CD14-positive monocyte (primary cell): ENCODE results near the gene NPAS3. TPM values are rescaled to one million over a fixed set of nuclear protein-coding genes. Genes with fewer than 3 reads are reported as not detected.

Experiments
- DNase-seq, 3 donors: peaks; one replicate each; pipeline ENCODE4 v3.0.0-alpha.2; 2011 to 2022
- H2AFZ ChIP-seq: 2 replicates; pipeline ENCODE4 v1.6.0; 2012; ENCODE audit warnings: mild to moderate bottlenecking, low read depth, low read length, inconsistent platforms; ENCODE audit not compliant: insufficient read depth, poor library complexity, severe bottlenecking
- H3K27ac ChIP-seq, 2 donors: 1 replicate in 1 of 2; 2 replicates in 1 of 2; pipeline ENCODE4 v1.5.1; 2012 to 2013; ENCODE audit warnings: low read length in 2 of 2, control low read depth in 1 of 2, inconsistent platforms in 1 of 2, low read depth in 1 of 2, mild to moderate bottlenecking in 1 of 2
- H3K27me3 ChIP-seq, 2 donors: one replicate each; pipeline versions ENCODE4 v1.6.0 to v1.6.1; 2011 to 2013; ENCODE audit warnings: low read length in 2 of 2; ENCODE audit not compliant: control insufficient read depth in 2 of 2, insufficient read depth in 2 of 2
- H3K36me3 ChIP-seq, 2 donors: replicated peaks in 1 of 2; 1 replicate in 1 of 2; 2 replicates in 1 of 2; pipeline versions ENCODE4 v1.5.1 to v1.6.1; 2012 to 2013; ENCODE audit warnings: low read length in 2 of 2, control low read depth in 1 of 2, inconsistent platforms in 1 of 2, mild to moderate bottlenecking in 1 of 2; ENCODE audit not compliant: insufficient read depth in 2 of 2, control insufficient read depth in 1 of 2
- H3K4me1 ChIP-seq, 2 donors: 1 replicate in 1 of 2; 2 replicates in 1 of 2; pipeline versions ENCODE4 v1.5.1 to v1.6.1; 2012 to 2013; ENCODE audit warnings: low read length in 2 of 2, control low read depth in 1 of 2, inconsistent platforms in 1 of 2, mild to moderate bottlenecking in 1 of 2, moderate library complexity in 1 of 2; ENCODE audit not compliant: insufficient read depth in 2 of 2, control insufficient read depth in 1 of 2
- H3K4me2 ChIP-seq: replicated peaks from 2 replicates; pipeline ENCODE3; 2012; ENCODE audit warnings: low read length, moderate library complexity, mild to moderate bottlenecking; ENCODE audit not compliant: poor library complexity, severe bottlenecking; ENCODE audit errors: extremely low read depth
- H3K4me3 ChIP-seq, 3 experiments: fragments of 200-600 bp in 1 of 3; sonication (generic) in 1 of 3; replicated peaks in 1 of 3; 1 replicate in 2 of 3; 2 replicates in 1 of 3; pipeline ENCODE4 v1.5.1; 2011 to 2013; ENCODE audit warnings: low read length in 3 of 3, mild to moderate bottlenecking in 3 of 3, control low read depth in 2 of 3, low read depth in 2 of 3, inconsistent platforms in 1 of 3, moderate library complexity in 1 of 3
- H3K79me2 ChIP-seq: 2 replicates; pipeline ENCODE4 v1.6.0; 2012; ENCODE audit warnings: mild to moderate bottlenecking, control low read depth, inconsistent platforms, low read length, moderate library complexity; ENCODE audit not compliant: insufficient read depth
- H3K9ac ChIP-seq: 2 replicates; pipeline ENCODE4 v1.6.0; 2017; ENCODE audit warnings: low read length, mild to moderate bottlenecking; ENCODE audit not compliant: insufficient read depth, poor library complexity, severe bottlenecking
- H3K9me3 ChIP-seq, 2 donors: replicated peaks in 1 of 2; 1 replicate in 1 of 2; 2 replicates in 1 of 2; pipeline versions ENCODE4 v1.5.1 to v1.6.1; 2012 to 2013; ENCODE audit warnings: low read length in 2 of 2, control low read depth in 1 of 2; ENCODE audit not compliant: control insufficient read depth in 1 of 2, insufficient read depth in 1 of 2
- H4K20me1 ChIP-seq: 2 replicates; pipeline ENCODE4 v1.6.0; 2012; ENCODE audit warnings: mild to moderate bottlenecking, low read length, control low read depth, moderate library complexity; ENCODE audit not compliant: insufficient read depth
- H3K27ac Mint-ChIP-seq, 7 donors: one replicate each; pipeline ENCODE4 v1.8.0; 2020; ENCODE audit warnings: mild to moderate bottlenecking in 7 of 7, mixed read lengths in 7 of 7, moderate library complexity in 6 of 7, inconsistent platforms in 2 of 7
- H3K27me3 Mint-ChIP-seq, 3 donors: one replicate each; pipeline ENCODE4 v1.8.0; 2021 to 2022; ENCODE audit warnings: low read depth in 3 of 3, mild to moderate bottlenecking in 3 of 3, mixed read lengths in 3 of 3, moderate library complexity in 3 of 3, inconsistent platforms in 1 of 3
- H3K36me3 Mint-ChIP-seq, 2 donors: one replicate each; pipeline ENCODE4 v1.8.0; 2020; ENCODE audit warnings: mixed read lengths in 2 of 2, inconsistent platforms in 1 of 2, mild to moderate bottlenecking in 1 of 2
- H3K4me1 Mint-ChIP-seq: one replicate; pipeline ENCODE4 v1.8.0; 2020; ENCODE audit warnings: mild to moderate bottlenecking, mixed read lengths
- H3K4me3 Mint-ChIP-seq, 2 donors: one replicate each; pipeline ENCODE4 v1.8.0; 2020; ENCODE audit warnings: mild to moderate bottlenecking in 2 of 2, mixed read lengths in 2 of 2, moderate library complexity in 1 of 2
- H3K9me3 Mint-ChIP-seq, 7 donors: one replicate each; pipeline ENCODE4 v1.8.0; 2020 to 2022; ENCODE audit warnings: mixed read lengths in 7 of 7, mild to moderate bottlenecking in 6 of 7, moderate library complexity in 6 of 7, inconsistent platforms in 2 of 7
- CTCF ChIP-seq: fragments of 200-600 bp; IDR thresholded peaks from one replicate; pipeline ENCODE4 v1.8.0; 2022; ENCODE audit warnings: antibody characterized with exemption, mild to moderate bottlenecking
- WGBS: methylation state at CpG from one replicate; pipeline ENCODE4 v1.1.5; 2013; ENCODE audit warnings: missing lambda C conversion rate; ENCODE audit not compliant: insufficient coverage; 5-methylcytosine and 5-hydroxymethylcytosine counted together
- intact Hi-C, 2 donors: fragments of 100-400 bp; cut with micrococcal nuclease; formaldehyde crosslinking; loops; one replicate each; pipeline versions ENCODE4 v1.15.0 to v1.15.1; 2023
- polyA plus RNA-seq, 3 donors: library from polyadenylated mRNA; depleted of rRNA in 1 of 3; unstranded in 2 of 3; stranded (reverse) in 1 of 3; fragments of 300-500 nt in 2 of 3; fragments of >200 nt in 1 of 3; fragmentation: Illumina TruSeq in 2 of 3; gene quantifications; 1 replicate in 2 of 3; 2 replicates in 1 of 3; pipeline ENCODE4 v1.2.3, GENCODE V29; 2012 to 2021

The NPAS3 gene
- polyA plus RNA-seq, 3 donors, result not detected

DNA sequence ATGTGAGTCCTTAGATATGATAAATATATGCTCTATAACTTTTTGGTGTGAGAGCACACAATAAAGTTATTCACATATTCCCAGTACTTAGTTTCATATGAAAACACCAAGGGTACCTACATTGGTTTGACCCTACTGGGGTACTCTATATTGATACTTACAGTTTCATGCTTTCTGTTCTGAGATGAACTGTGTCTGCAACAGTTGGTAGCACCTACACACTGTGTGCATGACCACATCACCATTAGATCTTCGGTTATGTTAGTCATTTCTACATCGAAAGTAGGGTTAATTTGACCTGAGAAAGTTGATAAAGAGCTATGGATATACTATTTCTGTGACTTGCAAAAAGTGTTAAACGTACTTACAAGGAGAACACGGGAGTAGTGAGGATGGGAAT is 337.2 kb downstream of the NPAS3 start:
- Histone ChIP-seq H3K27me3 (no peaks in the 10 kb centered on the region), H3K4me3 (no peak overlapping the region), H2AFZ (no peak overlapping the region), H3K4me1 (no peaks in the 10 kb centered on the region), H3K27ac (no peak overlapping the region), H4K20me1 (no peaks in the 10 kb centered on the region), H3K9me3 (no peaks in the 10 kb centered on the region), H3K36me3 (no peaks in the 10 kb centered on the region), H3K4me2 (no peak overlapping the region), H3K9ac (no peak overlapping the region), H3K79me2 (no peaks in the 10 kb centered on the region)
- no peak for DNase-seq
- intact Hi-C loops, result no loop called here
- peaks cover 0 to 6% (median 0%) of the 10 kb centered on the region in 7 donors for H3K9me3 Mint-ChIP-seq
- no peak for TF ChIP-seq CTCF
- no peaks in the 10 kb centered on the region for H3K4me1 Mint-ChIP-seq
- no peak overlapping the region for H3K27ac Mint-ChIP-seq
- H3K27me3 Mint-ChIP-seq, result peaks cover 2 to 5% (median 4%) of the 10 kb centered on the region in 3 donors
- H3K4me3 Mint-ChIP-seq, result no peak overlapping the region
- H3K36me3 Mint-ChIP-seq, result no peaks in the 10 kb centered on the region
- WGBS, result 100% methylated on average over 2 of the region's 4 CpGs

DNA sequence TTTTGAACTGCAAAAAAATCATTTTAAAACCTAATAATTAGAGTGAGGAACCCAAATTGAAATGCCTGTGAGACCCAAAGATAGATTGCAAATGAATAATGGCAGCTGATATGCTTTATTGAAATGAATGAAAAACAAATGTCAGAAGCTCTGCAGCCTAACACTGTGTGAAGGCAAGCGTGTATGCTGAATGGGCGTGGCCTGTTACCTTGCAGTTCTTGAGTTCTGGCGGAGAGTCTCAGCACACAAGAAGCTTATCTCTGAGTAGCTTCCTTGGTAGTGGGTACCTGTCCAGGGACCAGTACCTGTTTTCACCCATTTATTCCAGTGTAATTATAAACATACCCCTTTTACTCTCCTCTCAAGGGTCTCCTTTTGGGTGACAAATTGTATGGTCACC is 341.2 kb downstream of the NPAS3 start:
- H4K20me1 ChIP-seq, result no peaks in the 10 kb centered on the region
- intact Hi-C loops, result no loop called here
- 100% methylated on average over 3 of the region's 3 CpGs for WGBS
- H3K4me3 Mint-ChIP-seq, result no peak overlapping the region
- H3K9me3 ChIP-seq, result no peaks in the 10 kb centered on the region
- H3K4me3 ChIP-seq, result no peak overlapping the region
- no peak overlapping the region for H3K9ac ChIP-seq
- no peaks in the 10 kb centered on the region for H3K4me1 Mint-ChIP-seq
- H3K36me3 Mint-ChIP-seq, result no peaks in the 10 kb centered on the region
- H3K4me1 ChIP-seq, result no peaks in the 10 kb centered on the region
- H2AFZ ChIP-seq, result no peak overlapping the region
- no peak overlapping the region for H3K27ac ChIP-seq
- H3K27me3 Mint-ChIP-seq, result peaks cover 0 to 1% (median 0%) of the 10 kb centered on the region in 3 donors
- H3K27me3 ChIP-seq, result no peaks in the 10 kb centered on the region
- peaks cover 0 to 5% (median 0%) of the 10 kb centered on the region in 7 donors for H3K9me3 Mint-ChIP-seq
- H3K27ac Mint-ChIP-seq, result no peak overlapping the region
- no peak for DNase-seq
- no peaks in the 10 kb centered on the region for H3K79me2 ChIP-seq
- H3K36me3 ChIP-seq, result no peaks in the 10 kb centered on the region
- no peak for TF ChIP-seq CTCF
- no peak overlapping the region for H3K4me2 ChIP-seq
